OCI-LY7 (cell line): ENCODE measurements around the gene NIM1K. TPM values are rescaled to one million over a fixed set of nuclear protein-coding genes. Genes with fewer than 3 reads are reported as not detected.

Source experiments
- BruUV-seq: library from RNA; stranded (reverse); fragments of 400-500 nt; replicated peaks from 2 replicates; lab custom pipeline; 2021; lab: Mats Ljungman, UMichigan
- CTCF ChIA-PET: fragments of 300-600 bp; sonication (Branson Sonifier 250); formaldehyde crosslinking; loops from one replicate; lab custom pipeline; 2022; ENCODE audit warnings: antibody characterized with exemption; ENCODE audit not compliant: unreplicated experiment; lab: Charles Lee
- POLR2A ChIA-PET: fragments of 300-600 bp; sonication (Branson Sonifier 250); formaldehyde crosslinking; loops from one replicate; lab custom pipeline; 2022; ENCODE audit warnings: antibody characterized with exemption; lab: Charles Lee
- DNase-seq: peaks from one replicate; pipeline ENCODE4 v3.0.0-alpha.2; 2015; ENCODE audit warnings: low spot score
- H2AFZ ChIP-seq: fragments of 200-600 bp; sonication (generic), shearing (Covaris generic); 2 replicates; pipeline ENCODE4 v1.6.1; 2014; ENCODE audit warnings: mild to moderate bottlenecking, antibody characterized with exemption, low read length, moderate library complexity
- H3K27ac ChIP-seq: fragments of 200-600 bp; sonication (generic); 2 replicates; pipeline ENCODE4 v1.5.1; 2014; ENCODE audit warnings: mixed run types, low read depth, mild to moderate bottlenecking, moderate library complexity, low read length, inconsistent platforms; ENCODE audit not compliant: poor library complexity, severe bottlenecking
- H3K36me3 ChIP-seq: fragments of 200-600 bp; sonication (generic); 2 replicates; pipeline ENCODE4 v1.6.1; 2014; ENCODE audit warnings: mild to moderate bottlenecking, antibody characterized with exemption, low read length, moderate library complexity, mixed read lengths; ENCODE audit not compliant: insufficient read depth
- H3K4me1 ChIP-seq: fragments of 200-600 bp; sonication (generic); 2 replicates; pipeline ENCODE4 v1.5.1; 2014; ENCODE audit warnings: mild to moderate bottlenecking, low read length; ENCODE audit not compliant: insufficient read depth, poor library complexity, severe bottlenecking
- H3K4me2 ChIP-seq: fragments of 200-600 bp; sonication (generic); 2 replicates; pipeline ENCODE4 v1.6.1; 2014; ENCODE audit warnings: mild to moderate bottlenecking, low read length
- H3K4me3 ChIP-seq: fragments of 200-600 bp; sonication (generic); 2 replicates; pipeline ENCODE4 v1.5.1; 2014; ENCODE audit warnings: mild to moderate bottlenecking, low read depth, low read length; ENCODE audit not compliant: poor library complexity, severe bottlenecking
- H3K79me2 ChIP-seq: fragments of 200-600 bp; sonication (generic); 2 replicates; pipeline ENCODE4 v1.6.1; 2016; ENCODE audit warnings: low read depth, mild to moderate bottlenecking, low read length, moderate library complexity, mixed read lengths; ENCODE audit not compliant: insufficient read depth
- H3K9me2 ChIP-seq: fragments of 200-600 bp; sonication (generic); 2 replicates; pipeline ENCODE4 v1.6.1; 2016; ENCODE audit warnings: mild to moderate bottlenecking, low read length, mixed read lengths; ENCODE audit not compliant: insufficient read depth
- H3K9me3 ChIP-seq: fragments of 200-600 bp; sonication (generic); 2 replicates; pipeline ENCODE4 v1.6.1; 2014; ENCODE audit warnings: mild to moderate bottlenecking, mixed run types, low read length, mixed read lengths
- H4K20me1 ChIP-seq: fragments of 200-600 bp; sonication (generic); 2 replicates; pipeline ENCODE4 v1.6.1; 2014; ENCODE audit warnings: mild to moderate bottlenecking, antibody characterized with exemption, low read length, moderate library complexity, mixed read lengths; ENCODE audit not compliant: insufficient read depth
- EZH2phosphoT487 ChIP-seq: fragments of 200-600 bp; sonication (generic); IDR thresholded peaks from 2 replicates; pipeline ENCODE4 v1.6.1; 2018; ENCODE audit warnings: low read depth, borderline replicate concordance, mild to moderate bottlenecking, mixed run types, antibody characterized with exemption, low read length, moderate library complexity, mixed read lengths
- intact Hi-C: fragments of 100-400 bp; cut with micrococcal nuclease; formaldehyde crosslinking; loops from one replicate; pipeline ENCODE4 v1.10.0; 2022; ENCODE audit not compliant: unreplicated experiment
- total RNA-seq, 2 experiments: library from RNA; depleted of rRNA in 1 of 2; stranded (reverse); fragments of >200 nt in 1 of 2; shearing (Covaris generic) in 1 of 2; gene quantifications; 2 replicates each; pipeline ENCODE4 v1.2.3, GENCODE V29; 2014 to 2022
- TF ChIP-seq, protein P1 (sequence below): fragments of 200-600 bp; sonication (generic); conservative IDR thresholded peaks from 2 replicates; pipeline ENCODE4 v1.5.1; 2014; ENCODE audit warnings: mild to moderate bottlenecking, antibody characterized with exemption, low read length, moderate library complexity, mixed read lengths

The NIM1K gene
- total RNA-seq, 2 experiments from 2014 or later = 0.41 to 0.68 TPM

DNA sequence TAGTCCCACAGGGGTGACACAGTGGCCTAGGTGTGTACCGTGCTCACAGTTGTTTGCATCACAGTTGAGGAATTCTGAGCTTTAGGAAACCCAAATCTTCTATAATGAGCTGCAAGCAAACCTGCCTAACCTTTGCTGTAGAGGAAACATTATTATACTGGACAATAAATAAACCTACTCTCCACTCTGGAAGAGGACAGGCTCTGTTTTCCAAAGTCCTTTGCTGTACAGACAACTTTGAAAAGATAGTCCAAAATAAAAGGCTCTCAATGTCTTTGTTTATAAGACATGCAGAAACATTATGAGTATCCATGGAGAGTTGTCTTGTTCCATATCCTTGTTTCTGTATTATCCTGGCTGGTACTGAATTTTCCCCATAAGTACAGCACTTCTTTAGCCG, 42.0 kb upstream of the NIM1K start:
- no peaks in the 10 kb centered on the region for H3K9me2 ChIP-seq
- ChIA-PET CTCF (no interaction called here), POLR2A (interaction anchor here (1.2 kb wide), 1 partner anchor 334 kb away, joined by 3 read pairs; no protein-coding TSS in a partner anchor)
- H2AFZ ChIP-seq = no peak overlapping the region
- BruUV-seq = no TSS peak
- H3K27ac ChIP-seq = no peak overlapping the region
- H3K36me3 ChIP-seq = peaks cover 94% of the 10 kb centered on the region
- no peak for DNase-seq
- H3K4me3 ChIP-seq = no peak overlapping the region
- H4K20me1 ChIP-seq = 0 out of 2 replicates have a peak, but pooled peaks cover 3% of the 10 kb centered on the region
- H3K4me1 ChIP-seq = no peaks in the 10 kb centered on the region
- no peaks in the 10 kb centered on the region for H3K9me3 ChIP-seq
- no peak overlapping the region for H3K4me2 ChIP-seq
- intact Hi-C loops = no loop called here
- peaks cover 25% of the 10 kb centered on the region; the same call in 1 of the 2 replicates for H3K79me2 ChIP-seq
- no peak for TF ChIP-seq EZH2phosphoT487
- TF ChIP-seq, protein P1, sequence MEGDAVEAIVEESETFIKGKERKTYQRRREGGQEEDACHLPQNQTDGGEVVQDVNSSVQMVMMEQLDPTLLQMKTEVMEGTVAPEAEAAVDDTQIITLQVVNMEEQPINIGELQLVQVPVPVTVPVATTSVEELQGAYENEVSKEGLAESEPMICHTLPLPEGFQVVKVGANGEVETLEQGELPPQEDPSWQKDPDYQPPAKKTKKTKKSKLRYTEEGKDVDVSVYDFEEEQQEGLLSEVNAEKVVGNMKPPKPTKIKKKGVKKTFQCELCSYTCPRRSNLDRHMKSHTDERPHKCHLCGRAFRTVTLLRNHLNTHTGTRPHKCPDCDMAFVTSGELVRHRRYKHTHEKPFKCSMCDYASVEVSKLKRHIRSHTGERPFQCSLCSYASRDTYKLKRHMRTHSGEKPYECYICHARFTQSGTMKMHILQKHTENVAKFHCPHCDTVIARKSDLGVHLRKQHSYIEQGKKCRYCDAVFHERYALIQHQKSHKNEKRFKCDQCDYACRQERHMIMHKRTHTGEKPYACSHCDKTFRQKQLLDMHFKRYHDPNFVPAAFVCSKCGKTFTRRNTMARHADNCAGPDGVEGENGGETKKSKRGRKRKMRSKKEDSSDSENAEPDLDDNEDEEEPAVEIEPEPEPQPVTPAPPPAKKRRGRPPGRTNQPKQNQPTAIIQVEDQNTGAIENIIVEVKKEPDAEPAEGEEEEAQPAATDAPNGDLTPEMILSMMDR = no peak

DNA sequence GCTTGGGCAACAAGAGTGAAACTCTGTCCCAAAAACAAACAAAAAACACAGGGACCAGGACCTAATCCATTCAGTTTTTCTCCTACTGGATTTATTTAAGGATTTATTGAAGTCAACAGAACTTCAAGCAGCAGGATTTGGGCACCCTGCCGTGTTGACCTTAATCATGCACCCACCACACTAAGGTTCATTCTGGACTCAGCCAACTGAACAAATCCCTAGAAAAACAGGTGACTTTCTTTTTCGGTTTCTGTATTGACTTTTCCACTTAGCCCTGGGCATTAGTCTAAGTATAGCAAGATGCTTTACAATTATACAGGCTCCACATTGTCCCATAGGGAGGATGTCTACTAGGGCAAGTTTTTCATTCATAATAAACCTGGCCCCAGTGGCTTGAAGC, 41.3 kb upstream of the NIM1K start:
- H4K20me1 ChIP-seq = 0 out of 2 replicates have a peak, but pooled peaks cover 3% of the 10 kb centered on the region
- H3K9me3 ChIP-seq = no peaks in the 10 kb centered on the region
- H3K36me3 ChIP-seq = peaks cover 94% of the 10 kb centered on the region
- no peak for TF ChIP-seq EZH2phosphoT487
- TF ChIP-seq, protein P1 = no peak
- no peak overlapping the region for H3K4me3 ChIP-seq
- no peak for DNase-seq
- no peaks in the 10 kb centered on the region for H3K9me2 ChIP-seq
- H3K79me2 ChIP-seq = peaks cover 24% of the 10 kb centered on the region; the same call in 1 of the 2 replicates
- no TSS peak for BruUV-seq
- no peaks in the 10 kb centered on the region for H3K4me1 ChIP-seq
- H3K4me2 ChIP-seq = no peak overlapping the region
- no peak overlapping the region for H2AFZ ChIP-seq
- ChIA-PET CTCF (no interaction called here), POLR2A (interaction anchor here (0.6 kb wide), 1 partner anchor 30 kb away, joined by 3 read pairs; no protein-coding TSS in a partner anchor)
- H3K27ac ChIP-seq = no peak overlapping the region
- intact Hi-C loops = no loop called here

DNA sequence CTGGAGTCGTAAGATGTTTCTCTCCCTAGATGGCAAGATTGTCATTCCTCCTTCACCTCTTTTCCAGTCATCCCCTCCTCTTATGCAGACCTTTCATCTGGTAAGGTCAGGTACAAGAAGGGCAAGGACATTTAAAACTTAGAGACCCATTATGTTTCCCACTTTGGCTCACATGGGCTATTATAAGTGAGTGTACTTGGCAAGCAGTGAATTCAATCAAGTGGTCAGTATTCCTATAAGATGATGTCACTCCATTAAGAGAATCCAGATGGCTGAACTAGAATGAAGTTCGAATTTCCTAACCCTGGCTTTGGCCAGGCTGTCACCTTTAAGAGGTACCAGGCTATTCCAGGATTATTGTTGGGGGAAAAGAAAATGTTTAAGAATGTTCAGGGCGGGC, 39.1 kb upstream of the NIM1K start:
- POLR2A ChIA-PET = no interaction called here
- no TSS peak for BruUV-seq
- peaks cover 15% of the 10 kb centered on the region; the same call in 1 of the 2 replicates for H3K79me2 ChIP-seq

More for the DNA sequence above, 39.1 kb upstream of the NIM1K start:
- H3K4me1 ChIP-seq = no peaks in the 10 kb centered on the region
- H4K20me1 ChIP-seq = 0 out of 2 replicates have a peak, but pooled peaks cover 3% of the 10 kb centered on the region
- no peak overlapping the region for H2AFZ ChIP-seq
- H3K9me3 ChIP-seq = no peaks in the 10 kb centered on the region
- H3K4me2 ChIP-seq = no peak overlapping the region
- peaks cover 98% of the 10 kb centered on the region for H3K36me3 ChIP-seq
- intact Hi-C loops = no loop called here
- no peaks in the 10 kb centered on the region for H3K9me2 ChIP-seq
- CTCF ChIA-PET = no interaction called here
- TF ChIP-seq, protein P1 = no peak
- no peak for TF ChIP-seq EZH2phosphoT487
- no peak overlapping the region for H3K27ac ChIP-seq
- no peak overlapping the region for H3K4me3 ChIP-seq
- DNase-seq = no peak
